G401.6 (cell line): ENCODE measurements around the gene EBF3.

Experiments used
- FAIRE-seq: peaks from 2 replicates; lab custom pipeline; 2012; peaks lifted over from hg19 to GRCh38; lab: Jason Lieb, UNC

The EBF3 gene

GRCh38 chr10:129833994-129834739 lies 129.9 kb downstream of the EBF3 start:
- FAIRE-seq = no peak

GRCh38 chr10:129833468-129833950 lies 130.6 kb downstream of the EBF3 start:
- FAIRE-seq = no peak

- FAIRE-seq = no peak
These were observed 131.3 kb downstream of the EBF3 start for GRCh38 chr10:129832573-129833467.

GRCh38 chr10:129831150-129831549 lies 132.9 kb downstream of the EBF3 start:
- FAIRE-seq = no peak

- no peak for FAIRE-seq
These were observed 138.2 kb downstream of the EBF3 start for GRCh38 chr10:129825826-129826225.

GRCh38 chr10:129825221-129825620 lies 138.9 kb downstream of the EBF3 start:
- FAIRE-seq = no peak

GRCh38 chr10:129820451-129820850 lies 143.6 kb downstream of the EBF3 start:
- no peak for FAIRE-seq

GRCh38 chr10:129816656-129817045 lies 147.4 kb downstream of the EBF3 start:
- FAIRE-seq = no peak

- no peak for FAIRE-seq
These were observed 148.0 kb downstream of the EBF3 start for GRCh38 chr10:129815898-129816655.

- FAIRE-seq = no peak
These were observed 149.1 kb downstream of the EBF3 start for GRCh38 chr10:129814681-129815646.

- FAIRE-seq = no peak
These were observed 151.7 kb downstream of the EBF3 start for GRCh38 chr10:129812398-129812797.

GRCh38 chr10:129811208-129811607 lies 152.9 kb downstream of the EBF3 start:
- no peak for FAIRE-seq

- FAIRE-seq = no peak
These were observed 154.2 kb downstream of the EBF3 start for GRCh38 chr10:129809841-129810240.

- FAIRE-seq = no peak
These were observed 154.6 kb downstream of the EBF3 start for GRCh38 chr10:129809431-129809830.

- FAIRE-seq = no peak
These were observed 155.7 kb downstream of the EBF3 start for GRCh38 chr10:129808092-129808983.

- FAIRE-seq = no peak
These were observed 156.9 kb downstream of the EBF3 start for GRCh38 chr10:129807211-129807610.

- FAIRE-seq = no peak
These were observed 163.2 kb downstream of the EBF3 start for GRCh38 chr10:129800796-129801340.

- FAIRE-seq = no peak
These were observed 164.1 kb downstream of the EBF3 start for GRCh38 chr10:129799942-129800341.

- no peak for FAIRE-seq
These were observed 167.2 kb downstream of the EBF3 start for GRCh38 chr10:129796710-129797420.
